Liver (tissue), 3 donors: ENCODE results near the gene SELENOO.

Experiments used
- EGR1 ChIP-seq, 2 donors: IDR thresholded peaks; 2 replicates each; pipeline ENCODE4 v1.6.1; 2016 to 2018; ENCODE audit warnings: antibody characterized with exemption in 2 of 2, low read depth in 2 of 2
- JUND ChIP-seq, 2 donors: IDR thresholded peaks; 2 replicates each; pipeline ENCODE4 v1.6.1; 2016; ENCODE audit warnings: antibody characterized with exemption in 2 of 2
- MAX ChIP-seq: IDR thresholded peaks from 2 replicates; pipeline ENCODE4 v1.6.1; 2016; ENCODE audit warnings: antibody characterized with exemption
- REST ChIP-seq: IDR thresholded peaks from 2 replicates; pipeline ENCODE4 v1.6.1; 2016; ENCODE audit warnings: antibody characterized with exemption, mild to moderate bottlenecking
- RXRA ChIP-seq, 2 donors: IDR thresholded peaks; 2 replicates each; pipeline ENCODE4 v1.6.1; 2017 to 2018; ENCODE audit warnings: antibody characterized with exemption in 2 of 2, mild to moderate bottlenecking in 1 of 2
- TAF1 ChIP-seq: conservative IDR thresholded peaks from 2 replicates; pipeline ENCODE4 v1.6.1; 2016; ENCODE audit warnings: antibody characterized with exemption, mild to moderate bottlenecking
- YY1 ChIP-seq: IDR thresholded peaks from 2 replicates; pipeline ENCODE4 v1.6.1; 2016; ENCODE audit warnings: antibody characterized with exemption, mild to moderate bottlenecking
- TF ChIP-seq, protein P1 (sequence below): IDR thresholded peaks from 2 replicates; pipeline ENCODE4 v1.6.1; 2016; ENCODE audit warnings: antibody characterized with exemption
- TF ChIP-seq, protein P2 (sequence below): fragments of 150-350 bp; IDR thresholded peaks from 2 replicates; pipeline ENCODE4 v1.5.1; 2017; ENCODE audit warnings: improper control_type of control experiment, low read depth, low read length; ENCODE audit not compliant: missing input control
- donor health status: healthy.
- donor health status: healthy.

GRCh38 chr22:50213263-50213662, 12.5 kb downstream of the SELENOO start:
- TF ChIP-seq, protein P1, sequence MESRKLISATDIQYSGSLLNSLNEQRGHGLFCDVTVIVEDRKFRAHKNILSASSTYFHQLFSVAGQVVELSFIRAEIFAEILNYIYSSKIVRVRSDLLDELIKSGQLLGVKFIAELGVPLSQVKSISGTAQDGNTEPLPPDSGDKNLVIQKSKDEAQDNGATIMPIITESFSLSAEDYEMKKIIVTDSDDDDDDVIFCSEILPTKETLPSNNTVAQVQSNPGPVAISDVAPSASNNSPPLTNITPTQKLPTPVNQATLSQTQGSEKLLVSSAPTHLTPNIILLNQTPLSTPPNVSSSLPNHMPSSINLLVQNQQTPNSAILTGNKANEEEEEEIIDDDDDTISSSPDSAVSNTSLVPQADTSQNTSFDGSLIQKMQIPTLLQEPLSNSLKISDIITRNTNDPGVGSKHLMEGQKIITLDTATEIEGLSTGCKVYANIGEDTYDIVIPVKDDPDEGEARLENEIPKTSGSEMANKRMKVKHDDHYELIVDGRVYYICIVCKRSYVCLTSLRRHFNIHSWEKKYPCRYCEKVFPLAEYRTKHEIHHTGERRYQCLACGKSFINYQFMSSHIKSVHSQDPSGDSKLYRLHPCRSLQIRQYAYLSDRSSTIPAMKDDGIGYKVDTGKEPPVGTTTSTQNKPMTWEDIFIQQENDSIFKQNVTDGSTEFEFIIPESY = no peak
- TF ChIP-seq TAF1 (no peak), EGR1 (IDR thresholded peaks at IDR 0.05; ENCODE audit: low read depth in 2 of 2) (no peak), REST (no peak), YY1 (no peak), MAX (no peak), RXRA (IDR thresholded peaks at IDR 0.05) (no peak), JUND (IDR thresholded peaks at IDR 0.05) (no peak)
- TF ChIP-seq, protein P2, sequence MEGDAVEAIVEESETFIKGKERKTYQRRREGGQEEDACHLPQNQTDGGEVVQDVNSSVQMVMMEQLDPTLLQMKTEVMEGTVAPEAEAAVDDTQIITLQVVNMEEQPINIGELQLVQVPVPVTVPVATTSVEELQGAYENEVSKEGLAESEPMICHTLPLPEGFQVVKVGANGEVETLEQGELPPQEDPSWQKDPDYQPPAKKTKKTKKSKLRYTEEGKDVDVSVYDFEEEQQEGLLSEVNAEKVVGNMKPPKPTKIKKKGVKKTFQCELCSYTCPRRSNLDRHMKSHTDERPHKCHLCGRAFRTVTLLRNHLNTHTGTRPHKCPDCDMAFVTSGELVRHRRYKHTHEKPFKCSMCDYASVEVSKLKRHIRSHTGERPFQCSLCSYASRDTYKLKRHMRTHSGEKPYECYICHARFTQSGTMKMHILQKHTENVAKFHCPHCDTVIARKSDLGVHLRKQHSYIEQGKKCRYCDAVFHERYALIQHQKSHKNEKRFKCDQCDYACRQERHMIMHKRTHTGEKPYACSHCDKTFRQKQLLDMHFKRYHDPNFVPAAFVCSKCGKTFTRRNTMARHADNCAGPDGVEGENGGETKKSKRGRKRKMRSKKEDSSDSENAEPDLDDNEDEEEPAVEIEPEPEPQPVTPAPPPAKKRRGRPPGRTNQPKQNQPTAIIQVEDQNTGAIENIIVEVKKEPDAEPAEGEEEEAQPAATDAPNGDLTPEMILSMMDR = no peak
